Measurements from ENCODE around the gene DHX8. TPM values are rescaled to one million over a fixed set of nuclear protein-coding genes. Genes with fewer than 3 reads are reported as not detected.
"Not testable (repeated sequence)": the region's sequence is repeated elsewhere in the genome, so short reads cannot be mapped to it uniquely, and the experiment has no call there.

DHX8 gene
- total RNA-seq, 1 donor from 2014 or later = 71.9 TPM

DNA sequence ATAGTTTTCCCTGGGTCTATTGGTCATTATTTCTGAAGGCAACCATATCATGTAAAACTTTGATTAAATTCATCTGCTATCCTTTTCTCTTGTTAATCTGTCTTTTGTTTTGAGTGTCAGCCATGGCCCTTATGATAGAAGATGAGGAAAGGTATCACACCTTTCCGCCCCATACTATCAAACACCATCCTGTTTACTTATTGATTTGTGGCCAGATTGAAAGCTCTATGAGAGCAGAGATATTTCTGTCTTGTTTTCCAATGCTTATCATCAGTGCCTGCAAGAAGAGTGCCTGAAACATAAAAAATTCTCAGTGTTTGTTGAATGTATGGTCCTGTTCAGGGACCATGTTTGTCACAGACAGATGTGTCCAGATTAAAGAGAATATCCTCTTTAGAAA lies 22.6 kb upstream of the DHX8 start:
- Mint-ChIP-seq H3K4me1 (ENCODE audit: low read depth, unreplicated experiment) (peaks cover 20% of the 10 kb centered on the region), H3K36me3 (ENCODE audit: unreplicated experiment) (no peaks in the 10 kb centered on the region), H3K4me3 (ENCODE audit: unreplicated experiment) (no peak overlapping the region), H3K27ac (ENCODE audit: unreplicated experiment) (no peak overlapping the region), H3K27me3 (ENCODE audit: unreplicated experiment) (peaks cover 2% of the 10 kb centered on the region), H3K9me3 (ENCODE audit: unreplicated experiment) (peaks cover 5% of the 10 kb centered on the region)
- TF ChIP-seq, protein P1, sequence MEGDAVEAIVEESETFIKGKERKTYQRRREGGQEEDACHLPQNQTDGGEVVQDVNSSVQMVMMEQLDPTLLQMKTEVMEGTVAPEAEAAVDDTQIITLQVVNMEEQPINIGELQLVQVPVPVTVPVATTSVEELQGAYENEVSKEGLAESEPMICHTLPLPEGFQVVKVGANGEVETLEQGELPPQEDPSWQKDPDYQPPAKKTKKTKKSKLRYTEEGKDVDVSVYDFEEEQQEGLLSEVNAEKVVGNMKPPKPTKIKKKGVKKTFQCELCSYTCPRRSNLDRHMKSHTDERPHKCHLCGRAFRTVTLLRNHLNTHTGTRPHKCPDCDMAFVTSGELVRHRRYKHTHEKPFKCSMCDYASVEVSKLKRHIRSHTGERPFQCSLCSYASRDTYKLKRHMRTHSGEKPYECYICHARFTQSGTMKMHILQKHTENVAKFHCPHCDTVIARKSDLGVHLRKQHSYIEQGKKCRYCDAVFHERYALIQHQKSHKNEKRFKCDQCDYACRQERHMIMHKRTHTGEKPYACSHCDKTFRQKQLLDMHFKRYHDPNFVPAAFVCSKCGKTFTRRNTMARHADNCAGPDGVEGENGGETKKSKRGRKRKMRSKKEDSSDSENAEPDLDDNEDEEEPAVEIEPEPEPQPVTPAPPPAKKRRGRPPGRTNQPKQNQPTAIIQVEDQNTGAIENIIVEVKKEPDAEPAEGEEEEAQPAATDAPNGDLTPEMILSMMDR (IDR thresholded peaks at IDR 0.05; ENCODE audit: partially characterized antibody, unreplicated experiment) = no peak
- no peak for DNase-seq

DNA sequence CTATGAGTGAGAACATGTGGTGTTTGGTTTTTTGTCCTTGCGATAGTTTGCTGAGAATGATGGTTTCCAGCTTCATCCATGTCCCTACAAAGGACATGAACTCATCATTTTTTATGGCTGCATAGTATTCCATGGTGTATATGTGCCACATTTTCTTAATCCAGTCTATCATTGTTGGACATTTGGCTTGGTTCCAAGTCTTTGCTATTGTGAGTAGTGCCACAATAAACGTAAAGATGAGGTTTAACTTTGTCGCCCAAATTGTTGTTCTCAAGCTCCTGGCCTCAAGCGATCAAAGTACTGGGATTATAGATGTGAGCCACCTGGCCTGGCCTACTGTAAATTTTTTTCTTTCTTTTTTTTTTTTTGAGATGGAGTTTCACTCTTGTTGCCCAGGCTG lies 21.2 kb upstream of the DHX8 start:
- H3K27ac Mint-ChIP-seq (ENCODE audit: unreplicated experiment); H3K9me3 Mint-ChIP-seq (ENCODE audit: unreplicated experiment); H3K36me3 Mint-ChIP-seq (ENCODE audit: unreplicated experiment); H3K4me1 Mint-ChIP-seq (ENCODE audit: low read depth, unreplicated experiment); H3K4me3 Mint-ChIP-seq (ENCODE audit: unreplicated experiment); H3K27me3 Mint-ChIP-seq (ENCODE audit: unreplicated experiment); DNase-seq: not testable (repeated sequence)

DNA sequence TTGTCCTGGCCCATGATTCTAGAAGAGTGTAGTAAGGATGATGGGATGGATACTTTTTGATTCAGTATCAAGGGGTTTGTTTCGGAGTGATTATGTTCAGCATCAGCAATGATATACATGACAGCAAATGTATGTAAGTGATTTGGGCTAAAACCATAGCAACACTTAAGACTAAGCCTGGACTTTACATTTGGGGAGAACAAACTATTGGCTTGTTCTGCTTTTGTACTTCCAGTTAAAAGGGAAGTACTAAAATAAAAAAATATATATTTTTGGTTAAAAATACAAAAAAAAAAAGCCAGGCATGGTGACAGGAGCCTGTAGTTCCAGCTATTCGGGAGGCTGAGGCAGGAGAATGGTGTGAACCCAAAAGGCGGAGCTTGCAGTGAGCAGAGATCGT lies 20.5 kb upstream of the DHX8 start:
- DNase-seq = no peak
- peaks cover 11% of the 10 kb centered on the region for H3K4me1 Mint-ChIP-seq (ENCODE audit: low read depth, unreplicated experiment)
- H3K9me3 Mint-ChIP-seq (ENCODE audit: unreplicated experiment) = peaks cover 6% of the 10 kb centered on the region
- no peak overlapping the region for H3K4me3 Mint-ChIP-seq (ENCODE audit: unreplicated experiment)
- peaks cover 6% of the 10 kb centered on the region for H3K27me3 Mint-ChIP-seq (ENCODE audit: unreplicated experiment)
- H3K36me3 Mint-ChIP-seq (ENCODE audit: unreplicated experiment) = no peaks in the 10 kb centered on the region
- H3K27ac Mint-ChIP-seq (ENCODE audit: unreplicated experiment) = no peak overlapping the region
- TF ChIP-seq, protein P1 (IDR thresholded peaks at IDR 0.05; ENCODE audit: partially characterized antibody, unreplicated experiment) = no peak

DNA sequence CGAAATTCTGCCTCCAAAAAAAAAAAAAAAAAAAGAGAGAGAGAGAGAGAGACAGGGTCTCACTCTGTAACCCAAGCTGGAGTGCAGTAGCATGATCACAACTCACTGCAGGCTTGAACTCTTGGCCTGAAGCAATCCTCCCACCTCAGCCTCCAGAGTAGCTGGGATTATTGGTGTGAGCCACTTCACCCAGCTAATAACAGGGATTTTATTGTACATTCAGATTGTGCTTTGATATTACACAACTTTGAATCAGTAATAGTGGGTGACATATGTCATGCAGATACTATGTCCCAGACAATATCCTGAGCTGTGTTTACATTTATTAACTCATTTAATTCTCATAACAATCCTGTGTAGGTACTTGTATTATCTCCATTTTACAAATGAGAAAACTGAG lies 19.7 kb upstream of the DHX8 start:
- Mint-ChIP-seq H3K27me3 (ENCODE audit: unreplicated experiment) (peaks cover 7% of the 10 kb centered on the region), H3K9me3 (ENCODE audit: unreplicated experiment) (peaks cover 8% of the 10 kb centered on the region), H3K4me3 (ENCODE audit: unreplicated experiment) (no peak overlapping the region), H3K36me3 (ENCODE audit: unreplicated experiment) (no peaks in the 10 kb centered on the region), H3K4me1 (ENCODE audit: low read depth, unreplicated experiment) (peaks cover 19% of the 10 kb centered on the region), H3K27ac (ENCODE audit: unreplicated experiment) (no peak overlapping the region)
- DNase-seq = no peak
- TF ChIP-seq, protein P1 (IDR thresholded peaks at IDR 0.05; ENCODE audit: partially characterized antibody, unreplicated experiment) = no peak

DNA sequence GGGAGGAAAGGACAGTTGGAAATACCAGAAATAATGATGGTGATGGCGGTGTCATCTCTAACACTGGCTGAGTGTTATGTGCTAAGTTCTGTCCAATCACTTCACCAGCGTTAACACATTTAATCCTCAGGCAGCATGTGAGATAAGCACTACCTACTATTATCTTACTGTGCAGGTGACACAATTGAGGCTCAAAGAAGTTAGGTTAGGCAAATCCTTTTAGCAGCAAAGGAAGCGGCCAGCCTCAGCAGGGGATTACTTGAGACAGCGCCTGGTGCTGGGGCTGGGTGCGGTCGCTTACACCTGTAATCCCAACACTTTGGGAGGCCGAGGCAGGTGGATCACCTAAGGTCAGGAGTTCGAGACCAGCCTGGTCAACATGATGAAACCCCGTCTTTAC lies 18.7 kb upstream of the DHX8 start:
- Mint-ChIP-seq H3K9me3 (ENCODE audit: unreplicated experiment) (peaks cover 10% of the 10 kb centered on the region), H3K27ac (ENCODE audit: unreplicated experiment) (no peak overlapping the region), H3K36me3 (ENCODE audit: unreplicated experiment) (no peaks in the 10 kb centered on the region), H3K4me1 (ENCODE audit: low read depth, unreplicated experiment) (peaks cover 25% of the 10 kb centered on the region), H3K4me3 (ENCODE audit: unreplicated experiment) (no peak overlapping the region), H3K27me3 (ENCODE audit: unreplicated experiment) (peaks cover 7% of the 10 kb centered on the region)
- TF ChIP-seq, protein P1 (IDR thresholded peaks at IDR 0.05; ENCODE audit: partially characterized antibody, unreplicated experiment) = no peak
- no peak for DNase-seq
